CD14-positive monocyte (primary cell): ENCODE measurements around the gene NSG1. TPM values are rescaled to one million over a fixed set of nuclear protein-coding genes. Genes with fewer than 3 reads are reported as not detected.

Source experiments
- DNase-seq, 3 donors: peaks; one replicate each; pipeline ENCODE4 v3.0.0-alpha.2; 2011 to 2022
- H2AFZ ChIP-seq: 2 replicates; pipeline ENCODE4 v1.6.0; 2012; ENCODE audit warnings: mild to moderate bottlenecking, low read depth, low read length, inconsistent platforms; ENCODE audit not compliant: insufficient read depth, poor library complexity, severe bottlenecking
- H3K27ac ChIP-seq, 2 donors: 1 replicate in 1 of 2; 2 replicates in 1 of 2; pipeline ENCODE4 v1.5.1; 2012 to 2013; ENCODE audit warnings: low read length in 2 of 2, control low read depth in 1 of 2, inconsistent platforms in 1 of 2, low read depth in 1 of 2, mild to moderate bottlenecking in 1 of 2
- H3K27me3 ChIP-seq, 2 donors: one replicate each; pipeline versions ENCODE4 v1.6.0 to v1.6.1; 2011 to 2013; ENCODE audit warnings: low read length in 2 of 2; ENCODE audit not compliant: control insufficient read depth in 2 of 2, insufficient read depth in 2 of 2
- H3K36me3 ChIP-seq, 2 donors: replicated peaks in 1 of 2; 1 replicate in 1 of 2; 2 replicates in 1 of 2; pipeline versions ENCODE4 v1.5.1 to v1.6.1; 2012 to 2013; ENCODE audit warnings: low read length in 2 of 2, control low read depth in 1 of 2, inconsistent platforms in 1 of 2, mild to moderate bottlenecking in 1 of 2; ENCODE audit not compliant: insufficient read depth in 2 of 2, control insufficient read depth in 1 of 2
- H3K4me1 ChIP-seq, 2 donors: 1 replicate in 1 of 2; 2 replicates in 1 of 2; pipeline versions ENCODE4 v1.5.1 to v1.6.1; 2012 to 2013; ENCODE audit warnings: low read length in 2 of 2, control low read depth in 1 of 2, inconsistent platforms in 1 of 2, mild to moderate bottlenecking in 1 of 2, moderate library complexity in 1 of 2; ENCODE audit not compliant: insufficient read depth in 2 of 2, control insufficient read depth in 1 of 2
- H3K4me2 ChIP-seq: replicated peaks from 2 replicates; pipeline ENCODE3; 2012; ENCODE audit warnings: low read length, moderate library complexity, mild to moderate bottlenecking; ENCODE audit not compliant: poor library complexity, severe bottlenecking; ENCODE audit errors: extremely low read depth
- H3K4me3 ChIP-seq, 3 experiments: fragments of 200-600 bp in 1 of 3; sonication (generic) in 1 of 3; replicated peaks in 1 of 3; 1 replicate in 2 of 3; 2 replicates in 1 of 3; pipeline ENCODE4 v1.5.1; 2011 to 2013; ENCODE audit warnings: low read length in 3 of 3, mild to moderate bottlenecking in 3 of 3, control low read depth in 2 of 3, low read depth in 2 of 3, inconsistent platforms in 1 of 3, moderate library complexity in 1 of 3
- H3K79me2 ChIP-seq: 2 replicates; pipeline ENCODE4 v1.6.0; 2012; ENCODE audit warnings: mild to moderate bottlenecking, control low read depth, inconsistent platforms, low read length, moderate library complexity; ENCODE audit not compliant: insufficient read depth
- H3K9ac ChIP-seq: 2 replicates; pipeline ENCODE4 v1.6.0; 2017; ENCODE audit warnings: low read length, mild to moderate bottlenecking; ENCODE audit not compliant: insufficient read depth, poor library complexity, severe bottlenecking
- H3K9me3 ChIP-seq, 2 donors: replicated peaks in 1 of 2; 1 replicate in 1 of 2; 2 replicates in 1 of 2; pipeline versions ENCODE4 v1.5.1 to v1.6.1; 2012 to 2013; ENCODE audit warnings: low read length in 2 of 2, control low read depth in 1 of 2; ENCODE audit not compliant: control insufficient read depth in 1 of 2, insufficient read depth in 1 of 2
- H4K20me1 ChIP-seq: 2 replicates; pipeline ENCODE4 v1.6.0; 2012; ENCODE audit warnings: mild to moderate bottlenecking, low read length, control low read depth, moderate library complexity; ENCODE audit not compliant: insufficient read depth
- H3K27ac Mint-ChIP-seq, 7 donors: one replicate each; pipeline ENCODE4 v1.8.0; 2020; ENCODE audit warnings: mild to moderate bottlenecking in 7 of 7, mixed read lengths in 7 of 7, moderate library complexity in 6 of 7, inconsistent platforms in 2 of 7
- H3K27me3 Mint-ChIP-seq, 3 donors: one replicate each; pipeline ENCODE4 v1.8.0; 2021 to 2022; ENCODE audit warnings: low read depth in 3 of 3, mild to moderate bottlenecking in 3 of 3, mixed read lengths in 3 of 3, moderate library complexity in 3 of 3, inconsistent platforms in 1 of 3
- H3K36me3 Mint-ChIP-seq, 2 donors: one replicate each; pipeline ENCODE4 v1.8.0; 2020; ENCODE audit warnings: mixed read lengths in 2 of 2, inconsistent platforms in 1 of 2, mild to moderate bottlenecking in 1 of 2
- H3K4me1 Mint-ChIP-seq: one replicate; pipeline ENCODE4 v1.8.0; 2020; ENCODE audit warnings: mild to moderate bottlenecking, mixed read lengths
- H3K4me3 Mint-ChIP-seq, 2 donors: one replicate each; pipeline ENCODE4 v1.8.0; 2020; ENCODE audit warnings: mild to moderate bottlenecking in 2 of 2, mixed read lengths in 2 of 2, moderate library complexity in 1 of 2
- H3K9me3 Mint-ChIP-seq, 7 donors: one replicate each; pipeline ENCODE4 v1.8.0; 2020 to 2022; ENCODE audit warnings: mixed read lengths in 7 of 7, mild to moderate bottlenecking in 6 of 7, moderate library complexity in 6 of 7, inconsistent platforms in 2 of 7
- WGBS: methylation state at CpG from one replicate; pipeline ENCODE4 v1.1.5; 2013; ENCODE audit warnings: missing lambda C conversion rate; ENCODE audit not compliant: insufficient coverage; 5-methylcytosine and 5-hydroxymethylcytosine counted together
- intact Hi-C, 2 donors: fragments of 100-400 bp; cut with micrococcal nuclease; formaldehyde crosslinking; loops; one replicate each; pipeline versions ENCODE4 v1.15.0 to v1.15.1; 2023
- polyA plus RNA-seq, 3 donors: library from polyadenylated mRNA; depleted of rRNA in 1 of 3; unstranded in 2 of 3; stranded (reverse) in 1 of 3; fragments of 300-500 nt in 2 of 3; fragments of >200 nt in 1 of 3; fragmentation: Illumina TruSeq in 2 of 3; gene quantifications; 1 replicate in 2 of 3; 2 replicates in 1 of 3; pipeline ENCODE4 v1.2.3, GENCODE V29; 2012 to 2021
- TF ChIP-seq, protein P1 (sequence below): fragments of 200-600 bp; IDR thresholded peaks from one replicate; pipeline ENCODE4 v1.8.0; 2022; ENCODE audit warnings: antibody characterized with exemption, mild to moderate bottlenecking

Gene NSG1
- polyA plus RNA-seq, 3 donors = 0.10 TPM; not detected in 2

DNA sequence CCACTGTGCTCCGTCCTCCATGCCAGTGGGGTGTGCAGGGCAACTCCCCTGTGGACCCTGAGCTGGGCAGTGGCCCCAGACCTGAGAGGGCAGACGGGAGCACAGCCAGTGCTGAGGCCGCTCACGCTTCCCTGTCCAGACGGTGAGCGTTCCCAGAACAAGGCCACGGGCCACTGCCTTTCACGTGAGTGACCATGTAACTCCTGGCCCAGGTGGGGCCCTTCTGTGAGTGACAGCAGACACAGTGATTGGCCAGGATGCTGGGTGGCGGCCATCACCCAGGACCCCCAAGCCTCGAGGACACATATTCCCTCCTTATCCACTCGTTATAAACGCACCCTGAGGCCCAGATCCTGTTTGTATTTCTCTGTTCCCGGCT is 10.5 kb downstream of the NSG1 start:
- Histone ChIP-seq H3K9ac (no peak overlapping the region), H3K4me2 (no peak overlapping the region), H3K4me3 (no peak overlapping the region), H3K4me1 (no peaks in the 10 kb centered on the region), H3K9me3 (no peaks in the 10 kb centered on the region), H3K36me3 (no peaks in the 10 kb centered on the region), H3K27me3 (peaks cover 0 to 14% of the 10 kb centered on the region in 2 donors), H3K79me2 (no peaks in the 10 kb centered on the region), H3K27ac (no peak overlapping the region), H2AFZ (no peak overlapping the region), H4K20me1 (no peaks in the 10 kb centered on the region)
- Mint-ChIP-seq H3K27me3 (peaks cover 29 to 42% (median 40%) of the 10 kb centered on the region in 3 donors), H3K4me3 (no peak overlapping the region), H3K9me3 (peaks cover 0 to 14% (median 0%) of the 10 kb centered on the region in 7 donors), H3K27ac (no peak overlapping the region), H3K36me3 (no peaks in the 10 kb centered on the region), H3K4me1 (no peaks in the 10 kb centered on the region)
- TF ChIP-seq, protein P1, sequence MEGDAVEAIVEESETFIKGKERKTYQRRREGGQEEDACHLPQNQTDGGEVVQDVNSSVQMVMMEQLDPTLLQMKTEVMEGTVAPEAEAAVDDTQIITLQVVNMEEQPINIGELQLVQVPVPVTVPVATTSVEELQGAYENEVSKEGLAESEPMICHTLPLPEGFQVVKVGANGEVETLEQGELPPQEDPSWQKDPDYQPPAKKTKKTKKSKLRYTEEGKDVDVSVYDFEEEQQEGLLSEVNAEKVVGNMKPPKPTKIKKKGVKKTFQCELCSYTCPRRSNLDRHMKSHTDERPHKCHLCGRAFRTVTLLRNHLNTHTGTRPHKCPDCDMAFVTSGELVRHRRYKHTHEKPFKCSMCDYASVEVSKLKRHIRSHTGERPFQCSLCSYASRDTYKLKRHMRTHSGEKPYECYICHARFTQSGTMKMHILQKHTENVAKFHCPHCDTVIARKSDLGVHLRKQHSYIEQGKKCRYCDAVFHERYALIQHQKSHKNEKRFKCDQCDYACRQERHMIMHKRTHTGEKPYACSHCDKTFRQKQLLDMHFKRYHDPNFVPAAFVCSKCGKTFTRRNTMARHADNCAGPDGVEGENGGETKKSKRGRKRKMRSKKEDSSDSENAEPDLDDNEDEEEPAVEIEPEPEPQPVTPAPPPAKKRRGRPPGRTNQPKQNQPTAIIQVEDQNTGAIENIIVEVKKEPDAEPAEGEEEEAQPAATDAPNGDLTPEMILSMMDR = no peak
- 92% methylated on average over 13 of the region's 13 CpGs for WGBS
- no peak for DNase-seq
- intact Hi-C loops = no loop called here

DNA sequence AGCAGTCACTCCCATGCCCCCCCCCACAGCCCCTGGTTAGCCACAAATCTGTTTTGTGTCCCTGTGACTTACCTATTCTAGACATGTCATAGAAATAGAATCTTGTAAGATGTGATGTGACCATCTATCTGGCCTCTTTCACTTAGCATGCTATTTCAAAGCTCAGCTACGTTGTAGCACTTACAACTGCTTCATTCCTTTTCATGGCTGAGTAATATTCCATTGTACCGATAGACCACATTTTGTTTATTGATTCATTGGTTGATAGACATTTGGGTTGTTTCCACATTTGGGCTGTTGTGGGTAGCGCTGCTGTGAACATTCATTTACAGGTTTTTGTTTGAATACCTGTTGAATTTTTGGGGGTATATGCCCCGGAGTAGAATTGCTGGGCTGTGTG is 11.5 kb downstream of the NSG1 start:
- no peak overlapping the region for H3K9ac ChIP-seq
- H3K4me1 Mint-ChIP-seq = no peaks in the 10 kb centered on the region
- peaks cover 0 to 14% of the 10 kb centered on the region in 2 donors for H3K27me3 ChIP-seq
- TF ChIP-seq, protein P1 = no peak
- H3K79me2 ChIP-seq = no peaks in the 10 kb centered on the region
- no peaks in the 10 kb centered on the region for H3K36me3 ChIP-seq
- H3K36me3 Mint-ChIP-seq = no peaks in the 10 kb centered on the region
- H3K4me2 ChIP-seq = no peak overlapping the region
- no peak overlapping the region for H3K27ac ChIP-seq
- H4K20me1 ChIP-seq = no peaks in the 10 kb centered on the region
- H3K4me1 ChIP-seq = no peaks in the 10 kb centered on the region
- WGBS = 50% methylated on average over 2 of the region's 4 CpGs
- H3K4me3 ChIP-seq = no peak overlapping the region
- peaks cover 0 to 14% (median 0%) of the 10 kb centered on the region in 7 donors for H3K9me3 Mint-ChIP-seq
- H3K4me3 Mint-ChIP-seq = no peak overlapping the region
- intact Hi-C loops = no loop called here
- H2AFZ ChIP-seq = no peak overlapping the region
- H3K27me3 Mint-ChIP-seq = peaks cover 28 to 44% (median 40%) of the 10 kb centered on the region in 3 donors
- H3K9me3 ChIP-seq = no peaks in the 10 kb centered on the region
- H3K27ac Mint-ChIP-seq = no peak overlapping the region
- DNase-seq = no peak
